ENCODE data around the gene BEGAIN.

The BEGAIN gene

GRCh38 chr14:100567877-100568163, 19.4 kb downstream of the BEGAIN start:
- DNase-seq (ENCODE audit: low read depth, low spot score), result no peak

GRCh38 chr14:100567009-100567876, 20.0 kb downstream of the BEGAIN start:
- no peak for DNase-seq (ENCODE audit: low read depth, low spot score)

GRCh38 chr14:100566586-100566985, 20.6 kb downstream of the BEGAIN start:
- no peak for DNase-seq (ENCODE audit: low read depth, low spot score)

- DNase-seq (ENCODE audit: low read depth, low spot score), result no peak
Measured at GRCh38 chr14:100566119-100566518, 21.1 kb downstream of the BEGAIN start.

- DNase-seq (ENCODE audit: low read depth, low spot score), result no peak
Measured at GRCh38 chr14:100565650-100566049, 21.6 kb downstream of the BEGAIN start.

- no peak for DNase-seq (ENCODE audit: low read depth, low spot score)
Measured at GRCh38 chr14:100564512-100564911, 22.7 kb downstream of the BEGAIN start.

- DNase-seq (ENCODE audit: low read depth, low spot score), result no peak
Measured at GRCh38 chr14:100562751-100563150, 24.5 kb downstream of the BEGAIN start.

- DNase-seq (ENCODE audit: low read depth, low spot score), result no peak
Measured at GRCh38 chr14:100561005-100561404, 26.2 kb downstream of the BEGAIN start.

- DNase-seq (ENCODE audit: low read depth, low spot score), result no peak
Measured at GRCh38 chr14:100560471-100560870, 26.7 kb downstream of the BEGAIN start.

GRCh38 chr14:100559455-100559854, 27.8 kb downstream of the BEGAIN start:
- DNase-seq (ENCODE audit: low read depth, low spot score), result no peak

GRCh38 chr14:100558966-100559365, 28.3 kb downstream of the BEGAIN start:
- DNase-seq (ENCODE audit: low read depth, low spot score), result no peak

- no peak for DNase-seq (ENCODE audit: low read depth, low spot score)
Measured at GRCh38 chr14:100558226-100558625, 29.0 kb downstream of the BEGAIN start.

GRCh38 chr14:100557658-100558057, 29.6 kb downstream of the BEGAIN start:
- DNase-seq (ENCODE audit: low read depth, low spot score), result no peak

- DNase-seq (ENCODE audit: low read depth, low spot score), result no peak
Measured at GRCh38 chr14:100556936-100557505, 30.2 kb downstream of the BEGAIN start.

- no peak for DNase-seq (ENCODE audit: low read depth, low spot score)
Measured at GRCh38 chr14:100556140-100556475, 31.1 kb downstream of the BEGAIN start.

GRCh38 chr14:100555436-100556139, 31.6 kb downstream of the BEGAIN start:
- DNase-seq (ENCODE audit: low read depth, low spot score), result no peak

GRCh38 chr14:100554696-100555320, 32.4 kb downstream of the BEGAIN start:
- no peak for DNase-seq (ENCODE audit: low read depth, low spot score)

GRCh38 chr14:100554082-100554677, 33.0 kb downstream of the BEGAIN start:
- no peak for DNase-seq (ENCODE audit: low read depth, low spot score)

- no peak for DNase-seq (ENCODE audit: low read depth, low spot score)
Measured at GRCh38 chr14:100553471-100553870, 33.7 kb downstream of the BEGAIN start.

GRCh38 chr14:100552524-100553125, 34.6 kb downstream of the BEGAIN start:
- DNase-seq (ENCODE audit: low read depth, low spot score), result no peak

- no peak for DNase-seq (ENCODE audit: low read depth, low spot score)
Measured at GRCh38 chr14:100551056-100551455, 36.2 kb downstream of the BEGAIN start.

All from activated CD4-positive, CD25-positive, alpha-beta regulatory T cell treated with anti-CD3 and anti-CD28 coated beads, Interleukin-2, amount 50 U/mL, for 16 hours (primary cell).